K562 (cell line): ENCODE data around the gene MLLT1. TPM values are rescaled to one million over a fixed set of nuclear protein-coding genes. Genes with fewer than 3 reads are reported as not detected.

Experiments
- ATAC-seq: fragments of 200-7000 bp; cut with Tn5 transposase; 3 replicates; pipeline ENCODE4 v1.9.1; 2020; ENCODE audit warnings: moderate library complexity
- BruUV-seq: library from RNA; stranded (reverse); fragments of 400-500 nt; replicated peaks from 2 replicates; lab custom pipeline; 2021; lab: Mats Ljungman, UMichigan
- CTCF ChIA-PET: fragments of 300-600 bp; formaldehyde crosslinking; extraction: SDS; loops from one replicate; lab custom pipeline; 2021; ENCODE audit warnings: low intra/inter-chr PET ratio; lab: Yijun Ruan, JAX
- POLR2A ChIA-PET: fragments of 300-600, 350-650 bp; sonication (Branson Sonifier 250); formaldehyde crosslinking; extraction: SDS; loops from one replicate; lab custom pipeline; 2021; ENCODE audit warnings: antibody characterized with exemption, inconsistent platforms; lab: Yijun Ruan, JAX
- DNase-seq, 4 experiments: peaks; one replicate each; pipeline versions ENCODE4 v3.0.0 to v3.0.0-alpha.2; 2011 to 2018; ENCODE audit warnings: low spot score in 3 of 4, mixed read lengths in 3 of 4; ENCODE audit errors: extremely low read depth in 1 of 4
- FAIRE-seq: peaks from 2 replicates; lab custom pipeline; 2011; peaks lifted over from hg19 to GRCh38; lab: Jason Lieb, UNC
- H2AFZ ChIP-seq: 2 replicates; pipeline ENCODE4 v1.6.0; 2011; ENCODE audit warnings: low read depth, low read length, control low read depth, inconsistent platforms
- H3K27ac ChIP-seq: fragments of 200-600 bp; 3 replicates; pipeline ENCODE4 v1.8.0; 2011; ENCODE audit warnings: low read depth, mild to moderate bottlenecking, control low read depth, inconsistent platforms, low read length, moderate library complexity, mixed read lengths; ENCODE audit errors: extremely low read depth
- H3K27me3 ChIP-seq, 2 experiments: fragments of 300-600 bp in 1 of 2; 2 replicates in 1 of 2; 3 replicates in 1 of 2; pipeline versions ENCODE4 v1.6.0 to v1.8.0; 2011; ENCODE audit warnings: inconsistent platforms in 2 of 2, low read length in 2 of 2, mild to moderate bottlenecking in 1 of 2, mixed read lengths in 1 of 2, moderate library complexity in 1 of 2; ENCODE audit not compliant: control insufficient read depth in 2 of 2, insufficient read depth in 2 of 2
- H3K36me3 ChIP-seq: fragments of 300-600 bp; 3 replicates; pipeline ENCODE4 v1.8.0; 2011; ENCODE audit warnings: mild to moderate bottlenecking, low read length, inconsistent platforms; ENCODE audit not compliant: control insufficient read depth, insufficient read depth
- H3K4me1 ChIP-seq, 2 experiments: fragments of 200-600 bp in 1 of 2; replicated peaks in 1 of 2; 2 replicates in 1 of 2; 3 replicates in 1 of 2; pipeline versions ENCODE4 v1.5.1 to v1.8.0; 2011; ENCODE audit warnings: inconsistent platforms in 2 of 2, low read length in 2 of 2, mild to moderate bottlenecking in 1 of 2, mixed read lengths in 1 of 2, moderate library complexity in 1 of 2; ENCODE audit not compliant: control insufficient read depth in 2 of 2, insufficient read depth in 2 of 2
- H3K4me2 ChIP-seq: 2 replicates; pipeline ENCODE4 v1.6.1; 2011; ENCODE audit warnings: low read length, control low read depth, inconsistent platforms, mixed read lengths; ENCODE audit not compliant: insufficient read depth
- H3K4me3 ChIP-seq: fragments of 200-600 bp; sonication (generic), shearing (Covaris generic); 2 replicates; pipeline ENCODE4 v1.5.1; 2016; ENCODE audit warnings: control low read depth, inconsistent platforms
- H3K79me2 ChIP-seq: fragments of 200-600 bp; 3 replicates; pipeline ENCODE4 v1.8.0; 2011; ENCODE audit warnings: low read length, inconsistent platforms; ENCODE audit not compliant: control insufficient read depth, insufficient read depth
- H3K9ac ChIP-seq, 2 experiments: 2 replicates each; pipeline versions ENCODE4 v1.6.0 to v1.6.1; 2011; ENCODE audit warnings: low read depth in 2 of 2, low read length in 2 of 2, control low read depth in 1 of 2, inconsistent platforms in 1 of 2, mild to moderate bottlenecking in 1 of 2, mixed read lengths in 1 of 2; ENCODE audit not compliant: insufficient read depth in 1 of 2
- H3K9me1 ChIP-seq: one replicate; pipeline ENCODE4 v1.6.0; 2011; ENCODE audit warnings: inconsistent platforms, mild to moderate bottlenecking, low read length, moderate library complexity; ENCODE audit not compliant: control insufficient read depth, insufficient read depth
- H3K9me3 ChIP-seq: replicated peaks from 2 replicates; pipeline ENCODE4 v1.5.1; 2011; ENCODE audit warnings: low read depth, low read length, inconsistent platforms; ENCODE audit not compliant: control insufficient read depth, insufficient read depth
- H4K20me1 ChIP-seq: replicated peaks from 2 replicates; pipeline ENCODE4 v1.6.1; 2011; ENCODE audit warnings: low read length, inconsistent platforms, mixed read lengths; ENCODE audit not compliant: control insufficient read depth, insufficient read depth
- CHD2 ChIP-seq: IDR thresholded peaks from 2 replicates; pipeline ENCODE4 v1.6.1; 2011; ENCODE audit warnings: low read depth, low read length
- FOXJ2 ChIP-seq: fragments of 200-800 bp; sonication (Bioruptor generic); IDR thresholded peaks from 2 replicates; pipeline ENCODE4 v1.6.1; 2016; ENCODE audit warnings: missing genetic modification characterization, missing compliant biosample characterization
- NFIC ChIP-seq: fragments of 450-650 bp; IDR thresholded peaks from 2 replicates; pipeline ENCODE4 v1.6.1; 2017; ENCODE audit warnings: mild to moderate bottlenecking, inconsistent platforms
- RAD51 ChIP-seq: fragments of 450-650 bp; IDR thresholded peaks from 2 replicates; pipeline ENCODE4 v1.7.1; 2016; ENCODE audit warnings: low read depth, mild to moderate bottlenecking, borderline replicate concordance
- RBM25 ChIP-seq: fragments of 200-400 bp; formaldehyde crosslinking; IDR thresholded peaks from 2 replicates; pipeline ENCODE4 v1.6.1; 2018; ENCODE audit warnings: low read length, low read depth, moderate library complexity; ENCODE audit not compliant: severe bottlenecking
- SIN3A ChIP-seq, 2 experiments: fragments of 150-350 bp in 1 of 2; IDR thresholded peaks; 2 replicates each; pipeline ENCODE4 v1.6.1; 2011 to 2016; ENCODE audit warnings: borderline replicate concordance in 2 of 2, low read depth in 2 of 2, low read length in 2 of 2, mild to moderate bottlenecking in 2 of 2, moderate library complexity in 2 of 2; ENCODE audit not compliant: control insufficient read depth in 1 of 2
- USF1 ChIP-seq: sonication (generic); formaldehyde crosslinking; IDR thresholded peaks from 2 replicates; pipeline ENCODE4 v1.9.0; 2022; ENCODE audit warnings: mild to moderate bottlenecking, missing genetic modification reagents
- USF2 ChIP-seq: sonication (generic); formaldehyde crosslinking; IDR thresholded peaks from 2 replicates; pipeline ENCODE4 v1.5.0; 2020; ENCODE audit warnings: missing genetic modification reagents
- WGBS: fragments of 100-300 bp; shearing (Covaris generic); methylation state at CpG from one replicate; pipeline ENCODE4 v1.1.6; 2016; ENCODE audit warnings: low coverage, mixed read lengths; ENCODE audit not compliant: insufficient coverage; ENCODE audit errors: missing lambda C conversion rate; 5-methylcytosine and 5-hydroxymethylcytosine counted together
- in situ Hi-C: fragments of 300-500 bp; cut with MboI; formaldehyde crosslinking; loops from 4 replicates; pipeline ENCODE4 v1.15.0; 2018; ENCODE audit warnings: inconsistent platforms, mixed read lengths
- intact Hi-C: fragments of 100-400 bp; cut with micrococcal nuclease; formaldehyde crosslinking; loops from 2 replicates; pipeline ENCODE4 v1.14.2; 2022
- polyA plus RNA-seq, 8 experiments: library from polyadenylated mRNA; depleted of rRNA in 4 of 8; stranded (reverse) in 5 of 8; unstranded in 3 of 8; fragments of >200 nt; fragmentation: Nextera tagmentation in 2 of 8; fragmentation: Illumina TruSeq in 1 of 8; extraction: Ambion mirVana in 2 of 8; extraction: Trizol in 1 of 8; gene quantifications; 2 replicates each; pipeline versions ENCODE4 v1.2.1 to v1.2.3, GENCODE V29; 2011 to 2014; ENCODE audit warnings: inconsistent platforms in 1 of 8, missing spikeins in 1 of 8
- total RNA-seq, 7 experiments: library from RNA; depleted of rRNA in 6 of 7; stranded (reverse); fragments of >200 nt in 6 of 7; fragmentation: Illumina TruSeq in 2 of 7; extraction: Trizol in 2 of 7; gene quantifications; 2 replicates each; pipeline versions ENCODE4 v1.2.1 to v1.2.3, GENCODE V29; 2011 to 2021; ENCODE audit warnings: low replicate concordance in 1 of 7

MLLT1 gene
- total and polyA plus RNA-seq, 9 of the 15 experiments (the other 6 are each of a cell fraction or from before 2014, with no cell fraction given) = 0.23 to 63.5 (median 15.4) TPM

GRCh38 chr19:6167115-6167514, 112.7 kb downstream of the MLLT1 start:
- CTCF ChIA-PET = interaction anchor here (0.8 kb wide), 1 partner anchor 52 kb away, joined by 3 read pairs; no protein-coding TSS in a partner anchor
- H4K20me1 ChIP-seq = no peaks in the 10 kb centered on the region
- H3K36me3 ChIP-seq = no peaks in the 10 kb centered on the region
- H3K9me3 ChIP-seq = no peaks in the 10 kb centered on the region
- H3K9me1 ChIP-seq = no peaks in the 10 kb centered on the region
- H3K27ac ChIP-seq = no peak overlapping the region
- POLR2A ChIA-PET = interaction anchor here (0.8 kb wide), 2 partner anchors 15 to 126 kb away, joined by 3 read pairs; no protein-coding TSS in a partner anchor
- no peak overlapping the region for H2AFZ ChIP-seq
- H3K9ac ChIP-seq = no peak overlapping the region
- no TSS peak for BruUV-seq
- no peak for TF ChIP-seq SIN3A (IDR thresholded peaks at IDR 0.05; ENCODE audit: borderline replicate concordance in 2 of 2, control insufficient read depth in 1 of 2, low read depth in 2 of 2, low read length in 2 of 2)
- TF ChIP-seq RBM25 = peak; percentile 35
- no peak for TF ChIP-seq CHD2
- WGBS = 50% methylated on average over 1 of the region's 1 CpG
- H3K4me1 ChIP-seq = no peaks in the 10 kb centered on the region; a peak in 1 of 5 replicates
- in situ Hi-C loops = no loop called here
- FAIRE-seq (no peak), ATAC-seq (no peak), DNase-seq (no peak)
- no peak overlapping the region for H3K4me2 ChIP-seq
- intact Hi-C loops = loop anchor here (5.0 to 10.0 kb wide), 3 partner anchors 35 to 258 kb away; partner anchors contain the start of gene KHSRP
- no peaks in the 10 kb centered on the region for H3K79me2 ChIP-seq
- H3K27me3 ChIP-seq = no peaks in the 10 kb centered on the region
- H3K4me3 ChIP-seq = no peak overlapping the region

GRCh38 chr19:6164906-6165531, 114.8 kb downstream of the MLLT1 start:
- intact Hi-C loops (loop anchor here (5.0 to 10.0 kb wide), 3 partner anchors 37 to 260 kb away; partner anchors contain the start of gene KHSRP), in situ Hi-C loops (no loop called here)
- ATAC-seq (no peak), FAIRE-seq (no peak), DNase-seq (peak in 1 of 4 experiments; percentile 22)
- H3K4me3 ChIP-seq = no peak overlapping the region
- no peaks in the 10 kb centered on the region for H3K27me3 ChIP-seq
- H2AFZ ChIP-seq = no peak overlapping the region
- 16% methylated on average over 5 of the region's 5 CpGs for WGBS
- no peak overlapping the region for H3K27ac ChIP-seq
- ChIA-PET CTCF (interaction anchor here (1.4 kb wide), 1 partner anchor 135 kb away, joined by 6 read pairs; no protein-coding TSS in a partner anchor), POLR2A (interaction anchor here (0.5 kb wide), 1 partner anchor 450 kb away, joined by 3 read pairs; no protein-coding TSS in a partner anchor)
- H3K79me2 ChIP-seq = no peaks in the 10 kb centered on the region
- H3K36me3 ChIP-seq = no peaks in the 10 kb centered on the region
- TF ChIP-seq NFIC (peak; percentile 40; the same call in 1 of the 2 replicates), FOXJ2 (tag) (no peak), RAD51 (peak; percentile 60), USF1 (CRISPR knock-in tag) (peak; percentile 66), USF2 (CRISPR knock-in tag) (peak; percentile 63)
- no peak overlapping the region for H3K4me2 ChIP-seq
- no TSS peak for BruUV-seq
- H3K9me1 ChIP-seq = no peaks in the 10 kb centered on the region
- no peak overlapping the region for H3K9ac ChIP-seq
- peaks cover 0 to 6% of the 10 kb centered on the region in 2 experiments; a peak in 3 of 5 replicates for H3K4me1 ChIP-seq
- no peaks in the 10 kb centered on the region for H4K20me1 ChIP-seq
- H3K9me3 ChIP-seq = peaks cover 2% of the 10 kb centered on the region; the same call in 1 of the 2 replicates
